GM23338 (cell line): ENCODE data around the gene LGALSL.

ENCODE experiments used
- CREB1 ChIP-seq: fragments of 250-450 bp; sonication (Bioruptor Pico); IDR thresholded peaks from 2 replicates; pipeline ENCODE4 v1.5.0; 2020; ENCODE audit warnings: low read depth, mild to moderate bottlenecking, moderate library complexity
- EZH2 ChIP-seq: fragments of 200-600 bp; sonication (generic); IDR thresholded peaks from one replicate; pipeline ENCODE4 v1.8.0; 2017; ENCODE audit warnings: antibody characterized with exemption, mild to moderate bottlenecking, low read depth; ENCODE audit not compliant: unreplicated experiment
- EZH2phosphoT487 ChIP-seq: fragments of 200-600 bp; sonication (generic); IDR thresholded peaks from one replicate; pipeline ENCODE4 v1.8.1; 2018; ENCODE audit warnings: antibody characterized with exemption; ENCODE audit not compliant: unreplicated experiment
- JUNB ChIP-seq: IDR thresholded peaks from one replicate; pipeline ENCODE4 v1.6.1; 2016; ENCODE audit warnings: antibody characterized with exemption; ENCODE audit not compliant: unreplicated experiment
- NANOG ChIP-seq: IDR thresholded peaks from 2 replicates; pipeline ENCODE4 v1.6.1; 2016; ENCODE audit warnings: antibody characterized with exemption, borderline replicate concordance
- POLR2AphosphoS5 ChIP-seq: IDR thresholded peaks from 2 replicates; pipeline ENCODE4 v1.6.1; 2016; ENCODE audit warnings: antibody characterized with exemption, low read depth
- STAT1 ChIP-seq: IDR thresholded peaks from one replicate; pipeline ENCODE4 v1.6.1; 2016; ENCODE audit warnings: antibody characterized with exemption; ENCODE audit not compliant: unreplicated experiment
- ZNF114 ChIP-seq: fragments of 250-450 bp; sonication (Bioruptor Pico); IDR thresholded peaks from 2 replicates; pipeline ENCODE4 v1.5.0; 2020; ENCODE audit warnings: mild to moderate bottlenecking, moderate library complexity
- ZNF331 ChIP-seq: fragments of 250-450 bp; sonication (Bioruptor Pico); IDR thresholded peaks from 2 replicates; pipeline ENCODE4 v1.5.0; 2020; ENCODE audit warnings: low read depth, mild to moderate bottlenecking, moderate library complexity
- ZNF462 ChIP-seq: fragments of 250-450 bp; sonication (Bioruptor Pico); IDR thresholded peaks from 2 replicates; pipeline ENCODE4 v1.5.0; 2020; ENCODE audit warnings: mild to moderate bottlenecking, moderate library complexity
- TF ChIP-seq, protein P1 (sequence below), 2 experiments: fragments of 200-600 bp in 1 of 2; sonication (generic) in 1 of 2; conservative IDR thresholded peaks; 2 replicates each; pipeline versions ENCODE4 v1.5.1 to v1.6.1; 2016 to 2017; ENCODE audit warnings: antibody characterized with exemption in 2 of 2, low read depth in 2 of 2, mild to moderate bottlenecking in 2 of 2, moderate library complexity in 1 of 2
- TF ChIP-seq, protein P2 (sequence below): IDR thresholded peaks from one replicate; pipeline ENCODE4 v1.6.1; 2018; ENCODE audit warnings: antibody characterized with exemption; ENCODE audit not compliant: unreplicated experiment
- TF ChIP-seq, protein P3 (sequence below): IDR thresholded peaks from 2 replicates; pipeline ENCODE4 v1.6.1; 2016; ENCODE audit warnings: antibody characterized with exemption

GRCh38 chr2:64501946-64502345 is 48.0 kb downstream of the LGALSL start:
- TF ChIP-seq, protein P1, sequence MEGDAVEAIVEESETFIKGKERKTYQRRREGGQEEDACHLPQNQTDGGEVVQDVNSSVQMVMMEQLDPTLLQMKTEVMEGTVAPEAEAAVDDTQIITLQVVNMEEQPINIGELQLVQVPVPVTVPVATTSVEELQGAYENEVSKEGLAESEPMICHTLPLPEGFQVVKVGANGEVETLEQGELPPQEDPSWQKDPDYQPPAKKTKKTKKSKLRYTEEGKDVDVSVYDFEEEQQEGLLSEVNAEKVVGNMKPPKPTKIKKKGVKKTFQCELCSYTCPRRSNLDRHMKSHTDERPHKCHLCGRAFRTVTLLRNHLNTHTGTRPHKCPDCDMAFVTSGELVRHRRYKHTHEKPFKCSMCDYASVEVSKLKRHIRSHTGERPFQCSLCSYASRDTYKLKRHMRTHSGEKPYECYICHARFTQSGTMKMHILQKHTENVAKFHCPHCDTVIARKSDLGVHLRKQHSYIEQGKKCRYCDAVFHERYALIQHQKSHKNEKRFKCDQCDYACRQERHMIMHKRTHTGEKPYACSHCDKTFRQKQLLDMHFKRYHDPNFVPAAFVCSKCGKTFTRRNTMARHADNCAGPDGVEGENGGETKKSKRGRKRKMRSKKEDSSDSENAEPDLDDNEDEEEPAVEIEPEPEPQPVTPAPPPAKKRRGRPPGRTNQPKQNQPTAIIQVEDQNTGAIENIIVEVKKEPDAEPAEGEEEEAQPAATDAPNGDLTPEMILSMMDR (conservative IDR thresholded peaks at IDR 0.05; ENCODE audit: low read depth in 2 of 2): no peak
- TF ChIP-seq POLR2AphosphoS5: no peak
- TF ChIP-seq, protein P2, sequence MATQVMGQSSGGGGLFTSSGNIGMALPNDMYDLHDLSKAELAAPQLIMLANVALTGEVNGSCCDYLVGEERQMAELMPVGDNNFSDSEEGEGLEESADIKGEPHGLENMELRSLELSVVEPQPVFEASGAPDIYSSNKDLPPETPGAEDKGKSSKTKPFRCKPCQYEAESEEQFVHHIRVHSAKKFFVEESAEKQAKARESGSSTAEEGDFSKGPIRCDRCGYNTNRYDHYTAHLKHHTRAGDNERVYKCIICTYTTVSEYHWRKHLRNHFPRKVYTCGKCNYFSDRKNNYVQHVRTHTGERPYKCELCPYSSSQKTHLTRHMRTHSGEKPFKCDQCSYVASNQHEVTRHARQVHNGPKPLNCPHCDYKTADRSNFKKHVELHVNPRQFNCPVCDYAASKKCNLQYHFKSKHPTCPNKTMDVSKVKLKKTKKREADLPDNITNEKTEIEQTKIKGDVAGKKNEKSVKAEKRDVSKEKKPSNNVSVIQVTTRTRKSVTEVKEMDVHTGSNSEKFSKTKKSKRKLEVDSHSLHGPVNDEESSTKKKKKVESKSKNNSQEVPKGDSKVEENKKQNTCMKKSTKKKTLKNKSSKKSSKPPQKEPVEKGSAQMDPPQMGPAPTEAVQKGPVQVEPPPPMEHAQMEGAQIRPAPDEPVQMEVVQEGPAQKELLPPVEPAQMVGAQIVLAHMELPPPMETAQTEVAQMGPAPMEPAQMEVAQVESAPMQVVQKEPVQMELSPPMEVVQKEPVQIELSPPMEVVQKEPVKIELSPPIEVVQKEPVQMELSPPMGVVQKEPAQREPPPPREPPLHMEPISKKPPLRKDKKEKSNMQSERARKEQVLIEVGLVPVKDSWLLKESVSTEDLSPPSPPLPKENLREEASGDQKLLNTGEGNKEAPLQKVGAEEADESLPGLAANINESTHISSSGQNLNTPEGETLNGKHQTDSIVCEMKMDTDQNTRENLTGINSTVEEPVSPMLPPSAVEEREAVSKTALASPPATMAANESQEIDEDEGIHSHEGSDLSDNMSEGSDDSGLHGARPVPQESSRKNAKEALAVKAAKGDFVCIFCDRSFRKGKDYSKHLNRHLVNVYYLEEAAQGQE: no peak
- TF ChIP-seq EZH2: no peak
- TF ChIP-seq CREB1 (CRISPR knock-in tag): no peak
- no peak for TF ChIP-seq EZH2phosphoT487
- no peak for TF ChIP-seq JUNB
- no peak for TF ChIP-seq NANOG
- no peak for TF ChIP-seq ZNF462 (CRISPR knock-in tag)
- no peak for TF ChIP-seq ZNF331 (CRISPR knock-in tag)
- no peak for TF ChIP-seq ZNF114 (CRISPR knock-in tag)
- TF ChIP-seq, protein P3, sequence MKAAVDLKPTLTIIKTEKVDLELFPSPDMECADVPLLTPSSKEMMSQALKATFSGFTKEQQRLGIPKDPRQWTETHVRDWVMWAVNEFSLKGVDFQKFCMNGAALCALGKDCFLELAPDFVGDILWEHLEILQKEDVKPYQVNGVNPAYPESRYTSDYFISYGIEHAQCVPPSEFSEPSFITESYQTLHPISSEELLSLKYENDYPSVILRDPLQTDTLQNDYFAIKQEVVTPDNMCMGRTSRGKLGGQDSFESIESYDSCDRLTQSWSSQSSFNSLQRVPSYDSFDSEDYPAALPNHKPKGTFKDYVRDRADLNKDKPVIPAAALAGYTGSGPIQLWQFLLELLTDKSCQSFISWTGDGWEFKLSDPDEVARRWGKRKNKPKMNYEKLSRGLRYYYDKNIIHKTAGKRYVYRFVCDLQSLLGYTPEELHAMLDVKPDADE: no peak
- no peak for TF ChIP-seq STAT1
